Stomach (tissue), 9 donors: Measurements from ENCODE around the gene MCC. TPM values are rescaled to one million over a fixed set of nuclear protein-coding genes. Genes with fewer than 3 reads are reported as not detected.

Experiments
- DNase-seq, 2 donors: peaks; one replicate each; pipeline versions ENCODE4 v3.0.0 to v3.0.0-alpha.2; 2013 to 2019
- H3K27ac ChIP-seq, 5 donors: fragments of 200-600 bp in 4 of 5; sonication (generic) in 4 of 5; one replicate each; pipeline ENCODE4 v1.5.1; 2013 to 2019; ENCODE audit warnings: mild to moderate bottlenecking in 1 of 5, moderate library complexity in 1 of 5
- H3K27me3 ChIP-seq, 3 donors: fragments of 200-600 bp; sonication (generic); one replicate each; pipeline ENCODE4 v1.5.1; 2017 to 2019; ENCODE audit warnings: mixed run types in 1 of 3
- H3K36me3 ChIP-seq, 4 donors: fragments of 200-600 bp; sonication (generic); 1 replicate in 3 of 4; 2 replicates in 1 of 4; pipeline ENCODE4 v1.5.1; 2016 to 2019
- H3K4me1 ChIP-seq, 4 donors: fragments of 200-600 bp; sonication (generic); one replicate each; pipeline ENCODE4 v1.5.1; 2016 to 2019
- H3K4me3 ChIP-seq, 4 donors: fragments of 200-600 bp; sonication (generic) in 3 of 4; one replicate each; pipeline ENCODE4 v1.5.1; 2016 to 2019; ENCODE audit warnings: mild to moderate bottlenecking in 1 of 4
- H3K9me3 ChIP-seq, 4 donors: fragments of 200-600 bp; sonication (generic); one replicate each; pipeline ENCODE4 v1.5.1; 2016 to 2019
- CTCF ChIP-seq, 7 experiments: fragments of 450-650 bp in 4 of 7; fragments of 200-600 bp in 3 of 7; sonication (generic) in 3 of 7; IDR thresholded peaks; one replicate each; pipeline ENCODE4 v1.5.1; 2016 to 2019; ENCODE audit warnings: antibody characterized with exemption in 7 of 7, control low read depth in 2 of 7, mild to moderate bottlenecking in 1 of 7
- EP300 ChIP-seq: sonication (generic); formaldehyde crosslinking; IDR thresholded peaks from one replicate; pipeline ENCODE4 v1.6.1; 2017; ENCODE audit warnings: antibody characterized with exemption
- POLR2A ChIP-seq, 4 donors: fragments of 450-650 bp; IDR thresholded peaks; one replicate each; pipeline ENCODE4 v1.6.1; 2016; ENCODE audit warnings: antibody characterized with exemption in 4 of 4, control low read depth in 2 of 4, mild to moderate bottlenecking in 1 of 4, moderate library complexity in 1 of 4
- POLR2AphosphoS5 ChIP-seq, 3 donors: sonication (generic); formaldehyde crosslinking; IDR thresholded peaks; one replicate each; pipeline ENCODE4 v1.6.1; 2016; ENCODE audit warnings: antibody characterized with exemption in 3 of 3
- WGBS, 5 donors: extraction: QIAGEN DNeasy Blood & Tissue Kit in 3 of 5; methylation state at CpG; one replicate each; pipeline versions ENCODE4 v1.1.5 to v1.1.7; 2013 to 2018; 5-methylcytosine and 5-hydroxymethylcytosine counted together
- intact Hi-C: fragments of 100-400 bp; cut with DNase I; formaldehyde crosslinking; loops from one replicate; pipeline ENCODE4 v1.15.1; 2023; ENCODE audit warnings: low total_unique reads
- polyA plus RNA-seq, 3 donors: library from polyadenylated mRNA; stranded (reverse); fragments of 200-250 nt; gene quantifications; one replicate each; pipeline ENCODE4 v1.2.3, GENCODE V29; 2013
- total RNA-seq, 5 donors: library from RNA; depleted of rRNA; stranded (reverse); fragments of >200 nt; gene quantifications; one replicate each; pipeline versions ENCODE4 v1.1.0 to v1.2.3, GENCODE V29; 2014 to 2016
- donor health status: healthy with polysubstance abuse.
- donor health status: Bipolar disorder and iron deficiency.
- donor health status: healthy.

Gene MCC
- total and polyA plus RNA-seq, 8 donors: 3.8 to 35.1 (median 8.9) TPM

GRCh38 chr5:113118298-113118697 is 370.0 kb downstream of the MCC start:
- intact Hi-C loops: no loop called here
- H3K9me3 ChIP-seq: peaks cover 0 to 8% (median 6%) of the 10 kb centered on the region in 4 donors
- WGBS, 5 donors: 50 to 70% (median 59%) methylated on average over 3 of the region's 3 CpGs
- TF ChIP-seq EP300 (no peak), POLR2AphosphoS5 (IDR thresholded peaks at IDR 0.05) (no peak)
- peak overlapping the region in 1 of 5 donors; percentile 44 for H3K27ac ChIP-seq
- no peak for DNase-seq
- peaks cover 0 to 43% (median 13%) of the 10 kb centered on the region in 4 donors for H3K4me1 ChIP-seq
- H3K27me3 ChIP-seq: no peaks in the 10 kb centered on the region
- peaks cover 0 to 8% (median 0%) of the 10 kb centered on the region in 4 donors for H3K36me3 ChIP-seq
- no peak overlapping the region for H3K4me3 ChIP-seq

- DNase-seq: peak in 1 of 2 donors; percentile 32
- Histone ChIP-seq H3K4me3 (no peak overlapping the region), H3K27ac (no peak overlapping the region), H3K9me3 (peaks cover 0 to 8% (median 6%) of the 10 kb centered on the region in 4 donors), H3K4me1 (peaks cover 0 to 43% (median 13%) of the 10 kb centered on the region in 4 donors), H3K36me3 (peaks cover 0 to 8% (median 0%) of the 10 kb centered on the region in 4 donors), H3K27me3 (no peaks in the 10 kb centered on the region)
- TF ChIP-seq POLR2A (IDR thresholded peaks at IDR 0.05) (no peak), POLR2AphosphoS5 (IDR thresholded peaks at IDR 0.05) (no peak), CTCF (IDR thresholded peaks at IDR 0.05) (no peak), EP300 (no peak)
- intact Hi-C loops: no loop called here
- WGBS, 5 donors: 72 to 80% (median 76%) methylated on average over 4 of the region's 4 CpGs
Measured at GRCh38 chr5:113117543-113118115, 370.6 kb downstream of the MCC start.

GRCh38 chr5:113115956-113116355 is 372.3 kb downstream of the MCC start:
- TF ChIP-seq POLR2AphosphoS5 (IDR thresholded peaks at IDR 0.05) (no peak), POLR2A (IDR thresholded peaks at IDR 0.05) (no peak), EP300 (no peak), CTCF (IDR thresholded peaks at IDR 0.05) (no peak)
- intact Hi-C loops: no loop called here
- no peak overlapping the region for H3K27ac ChIP-seq
- DNase-seq: no peak
- peaks cover 0 to 8% (median 0%) of the 10 kb centered on the region in 4 donors for H3K36me3 ChIP-seq
- H3K9me3 ChIP-seq: peaks cover 0 to 8% (median 6%) of the 10 kb centered on the region in 4 donors
- H3K4me1 ChIP-seq: peaks cover 0 to 43% (median 13%) of the 10 kb centered on the region in 4 donors
- H3K27me3 ChIP-seq: no peaks in the 10 kb centered on the region
- 91 to 94% (median 92%) methylated on average over 4 of the region's 4 CpGs for WGBS, 5 donors
- H3K4me3 ChIP-seq: no peak overlapping the region

GRCh38 chr5:113115061-113115460 is 373.2 kb downstream of the MCC start:
- Histone ChIP-seq H3K27me3 (no peaks in the 10 kb centered on the region), H3K27ac (no peak overlapping the region), H3K36me3 (peaks cover 0 to 8% (median 0%) of the 10 kb centered on the region in 4 donors), H3K9me3 (peaks cover 0 to 8% (median 6%) of the 10 kb centered on the region in 4 donors), H3K4me1 (peaks cover 0 to 39% (median 13%) of the 10 kb centered on the region in 4 donors), H3K4me3 (no peak overlapping the region)
- DNase-seq: no peak
- TF ChIP-seq POLR2AphosphoS5 (IDR thresholded peaks at IDR 0.05) (no peak), POLR2A (IDR thresholded peaks at IDR 0.05) (no peak), CTCF (IDR thresholded peaks at IDR 0.05) (no peak), EP300 (no peak)
- 81 to 87% (median 85%) methylated on average over 8 of the region's 8 CpGs for WGBS, 5 donors
- intact Hi-C loops: no loop called here

GRCh38 chr5:113114559-113114958 is 373.7 kb downstream of the MCC start:
- DNase-seq: no peak
- H3K4me1 ChIP-seq: peaks cover 0 to 34% (median 13%) of the 10 kb centered on the region in 4 donors
- H3K27me3 ChIP-seq: no peaks in the 10 kb centered on the region
- intact Hi-C loops: no loop called here
- no peak for TF ChIP-seq EP300
- TF ChIP-seq CTCF (IDR thresholded peaks at IDR 0.05): no peak
- TF ChIP-seq POLR2AphosphoS5 (IDR thresholded peaks at IDR 0.05): no peak
- TF ChIP-seq POLR2A (IDR thresholded peaks at IDR 0.05): no peak
- no peak overlapping the region for H3K27ac ChIP-seq
- peaks cover 0 to 8% (median 6%) of the 10 kb centered on the region in 4 donors for H3K9me3 ChIP-seq
- no peak overlapping the region for H3K4me3 ChIP-seq
- peaks cover 0 to 8% (median 0%) of the 10 kb centered on the region in 4 donors for H3K36me3 ChIP-seq
- WGBS, 5 donors: 96 to 98% (median 97%) methylated on average over 7 of the region's 7 CpGs
